Subcutaneous preadipocyte (primary cell): Measurements from ENCODE around the gene NDRG4. TPM values are rescaled to one million over a fixed set of nuclear protein-coding genes. Genes with fewer than 3 reads are reported as not detected.

Experiments used
- small RNA-seq: library from RNA; depleted of rRNA; stranded (forward); fragments of <200 nt; gene quantifications from one replicate; pipeline ENCODE3, GENCODE V24; 2012
- total RNA-seq: library from RNA; depleted of rRNA; stranded (reverse); fragments of >200 nt; gene quantifications from 2 replicates; pipeline ENCODE4 v1.2.3, GENCODE V29; 2012

The NDRG4 gene, protein sequence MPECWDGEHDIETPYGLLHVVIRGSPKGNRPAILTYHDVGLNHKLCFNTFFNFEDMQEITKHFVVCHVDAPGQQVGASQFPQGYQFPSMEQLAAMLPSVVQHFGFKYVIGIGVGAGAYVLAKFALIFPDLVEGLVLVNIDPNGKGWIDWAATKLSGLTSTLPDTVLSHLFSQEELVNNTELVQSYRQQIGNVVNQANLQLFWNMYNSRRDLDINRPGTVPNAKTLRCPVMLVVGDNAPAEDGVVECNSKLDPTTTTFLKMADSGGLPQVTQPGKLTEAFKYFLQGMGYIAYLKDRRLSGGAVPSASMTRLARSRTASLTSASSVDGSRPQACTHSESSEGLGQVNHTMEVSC
- total RNA-seq, result 10.2 and 14.0 TPM in 2 replicates

GRCh38 chr16:58499615-58500351 is at the start of gene NDRG4:
NDRG4 (plus strand) TSS chr16:58500143; CDS start chr16:58500249, 106 bp downstream.

DNA sequence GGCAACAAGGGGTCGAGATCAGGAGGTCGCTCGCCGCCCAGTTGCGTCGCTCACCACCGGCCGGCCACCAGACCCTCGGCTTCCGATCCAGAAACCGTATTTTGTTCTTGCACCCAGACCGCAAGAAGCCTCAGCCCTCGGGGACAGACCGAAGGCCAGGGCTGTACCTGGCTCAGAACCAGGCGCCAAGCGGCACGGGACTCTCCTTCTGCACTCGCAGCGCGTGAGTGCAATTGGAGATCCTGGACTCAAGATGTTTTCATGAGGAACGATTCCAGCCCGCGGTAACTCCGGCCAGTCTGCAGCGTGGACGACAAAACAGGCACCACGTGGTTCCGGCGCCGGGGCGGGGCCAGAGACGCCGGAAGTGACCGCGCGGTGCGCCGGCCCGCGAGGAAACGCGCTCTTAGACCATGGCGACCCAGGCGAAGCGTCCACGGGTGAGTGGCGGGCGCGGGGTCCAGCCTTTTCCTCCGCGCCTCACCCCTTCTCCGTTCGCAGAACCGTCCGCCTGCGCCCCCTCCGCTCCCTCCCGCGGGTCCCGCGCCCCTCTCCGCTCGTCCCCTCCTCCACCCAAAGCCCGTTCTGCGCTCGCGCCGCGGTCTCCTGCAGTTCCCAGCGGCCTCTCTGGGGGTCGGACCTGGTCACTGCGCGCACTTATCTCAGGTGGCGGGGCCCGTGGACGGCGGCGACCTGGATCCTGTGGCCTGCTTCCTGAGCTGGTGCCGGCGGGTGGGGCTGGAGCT is 15.4 kb downstream of the NDRG4 start, which contains the start of gene SETD6:
Gene SETD6 (plus strand): TSS at position 393 of the 746 bp plus-strand sequence. CDS start 21 bp downstream, at position 414.

Small RNA genes lying within 50 kb of the gene (small RNA-seq; reads per million reads assigned to genes)
- gene RNU6-103P (not detected), gene SNORA46 (451 reads per million, percentile 99 among the genes with 10 or more reads in this experiment), gene SNORA50A (not detected)

Other genes starting within 250 kb of the NDRG4 start
- gene PRSS54, start 205.1 kb upstream of the NDRG4 start, total RNA-seq, result not detected in 2 replicates
- 5.5 and 6.1 TPM in 2 replicates for gene GINS3, start 107.7 kb upstream of the NDRG4 start, total RNA-seq
- gene SETD6, start 15.4 kb downstream of the NDRG4 start, total RNA-seq, result 10.4 and 10.7 TPM in 2 replicates
- 112 and 160 TPM in 2 replicates for gene CNOT1, start 129.7 kb downstream of the NDRG4 start, total RNA-seq
- 33.8 and 37.5 TPM in 2 replicates for gene SLC38A7, start 184.6 kb downstream of the NDRG4 start, total RNA-seq
- gene GOT2, start 234.2 kb downstream of the NDRG4 start, total RNA-seq, result 23.5 and 37.3 TPM in 2 replicates